ENCODE measurements around the gene RAX.

RAX gene

DNA sequence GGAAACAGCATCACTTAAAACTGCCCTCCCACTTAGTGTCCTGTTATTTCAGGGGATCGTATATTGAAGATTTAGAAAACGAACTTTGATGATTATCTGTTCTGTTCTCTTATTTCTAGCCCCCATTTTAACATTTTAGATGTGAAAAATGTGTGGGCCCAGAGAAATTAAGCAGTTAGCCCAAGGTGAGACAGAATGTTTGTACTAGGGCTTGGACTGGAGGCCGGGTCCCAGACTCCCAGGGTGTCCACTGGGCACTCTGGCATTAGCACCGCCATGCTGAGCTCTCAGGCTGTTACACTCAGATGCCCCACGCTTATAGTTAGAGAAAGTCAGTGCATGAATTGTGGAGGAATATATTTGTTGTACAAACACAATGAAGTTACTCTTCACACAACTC, 5.5 kb upstream of the RAX start:
- TF ChIP-seq, protein P1, sequence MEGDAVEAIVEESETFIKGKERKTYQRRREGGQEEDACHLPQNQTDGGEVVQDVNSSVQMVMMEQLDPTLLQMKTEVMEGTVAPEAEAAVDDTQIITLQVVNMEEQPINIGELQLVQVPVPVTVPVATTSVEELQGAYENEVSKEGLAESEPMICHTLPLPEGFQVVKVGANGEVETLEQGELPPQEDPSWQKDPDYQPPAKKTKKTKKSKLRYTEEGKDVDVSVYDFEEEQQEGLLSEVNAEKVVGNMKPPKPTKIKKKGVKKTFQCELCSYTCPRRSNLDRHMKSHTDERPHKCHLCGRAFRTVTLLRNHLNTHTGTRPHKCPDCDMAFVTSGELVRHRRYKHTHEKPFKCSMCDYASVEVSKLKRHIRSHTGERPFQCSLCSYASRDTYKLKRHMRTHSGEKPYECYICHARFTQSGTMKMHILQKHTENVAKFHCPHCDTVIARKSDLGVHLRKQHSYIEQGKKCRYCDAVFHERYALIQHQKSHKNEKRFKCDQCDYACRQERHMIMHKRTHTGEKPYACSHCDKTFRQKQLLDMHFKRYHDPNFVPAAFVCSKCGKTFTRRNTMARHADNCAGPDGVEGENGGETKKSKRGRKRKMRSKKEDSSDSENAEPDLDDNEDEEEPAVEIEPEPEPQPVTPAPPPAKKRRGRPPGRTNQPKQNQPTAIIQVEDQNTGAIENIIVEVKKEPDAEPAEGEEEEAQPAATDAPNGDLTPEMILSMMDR (IDR thresholded peaks at IDR 0.05; ENCODE audit: low read depth, low read length): no peak
- peaks cover 72% of the 10 kb centered on the region for H3K27me3 ChIP-seq
- no peak overlapping the region for H3K4me3 ChIP-seq (ENCODE audit: low read depth, low read length)
- DNase-seq: no peak
- H3K4me1 ChIP-seq: no peaks in the 10 kb centered on the region
- no peaks in the 10 kb centered on the region for H3K36me3 ChIP-seq
- no peaks in the 10 kb centered on the region for H3K9me3 ChIP-seq

DNA sequence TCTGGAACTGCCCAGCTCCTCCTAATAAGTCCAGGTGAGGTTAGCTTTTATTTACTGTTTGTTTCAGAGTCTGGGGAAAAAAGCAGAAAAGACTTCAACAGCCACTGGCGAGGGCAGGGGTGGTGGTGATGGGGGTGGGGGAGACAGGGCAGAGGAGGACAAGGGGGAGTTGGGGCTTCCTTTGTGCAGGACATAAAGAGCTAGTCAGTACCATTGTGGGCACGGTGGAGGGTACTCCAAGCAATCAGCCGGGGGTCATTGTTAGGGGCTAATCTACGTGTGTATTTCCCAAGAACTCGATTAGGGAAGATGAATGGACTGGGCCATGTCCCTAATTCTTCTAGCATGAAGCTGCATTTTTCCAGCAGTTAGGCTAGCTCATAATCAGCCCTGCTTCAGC, 2.8 kb upstream of the RAX start:
- TF ChIP-seq, protein P1 (IDR thresholded peaks at IDR 0.05; ENCODE audit: low read depth, low read length): no peak
- Histone ChIP-seq H3K36me3 (no peaks in the 10 kb centered on the region), H3K4me1 (no peaks in the 10 kb centered on the region), H3K27me3 (peaks cover 72% of the 10 kb centered on the region), H3K4me3 (ENCODE audit: low read depth, low read length) (no peak overlapping the region), H3K9me3 (no peaks in the 10 kb centered on the region)
- no peak for DNase-seq

GRCh38 chr18:59275406-59275949, 2.2 kb upstream of the RAX start:
- no peaks in the 10 kb centered on the region for H3K4me1 ChIP-seq
- TF ChIP-seq, protein P1 (IDR thresholded peaks at IDR 0.05; ENCODE audit: low read depth, low read length): no peak
- H3K4me3 ChIP-seq (ENCODE audit: low read depth, low read length): no peak overlapping the region
- DNase-seq: no peak
- no peaks in the 10 kb centered on the region for H3K9me3 ChIP-seq
- peaks cover 77% of the 10 kb centered on the region for H3K27me3 ChIP-seq
- H3K36me3 ChIP-seq: no peaks in the 10 kb centered on the region

- H3K4me3 ChIP-seq (ENCODE audit: low read depth, low read length): no peak overlapping the region
- no peaks in the 10 kb centered on the region for H3K4me1 ChIP-seq
- TF ChIP-seq, protein P1 (IDR thresholded peaks at IDR 0.05; ENCODE audit: low read depth, low read length): no peak
- H3K9me3 ChIP-seq: no peaks in the 10 kb centered on the region
- no peaks in the 10 kb centered on the region for H3K36me3 ChIP-seq
- peaks cover 78% of the 10 kb centered on the region for H3K27me3 ChIP-seq
- DNase-seq: no peak
Observed at GRCh38 chr18:59274533-59274928, 1.3 kb upstream of the RAX start.

GRCh38 chr18:59273759-59274532, 692 bp upstream of the RAX start:
- DNase-seq: no peak
- H3K4me3 ChIP-seq (ENCODE audit: low read depth, low read length): no peak overlapping the region
- no peaks in the 10 kb centered on the region for H3K4me1 ChIP-seq
- no peaks in the 10 kb centered on the region for H3K9me3 ChIP-seq
- no peaks in the 10 kb centered on the region for H3K36me3 ChIP-seq
- H3K27me3 ChIP-seq: peaks cover 81% of the 10 kb centered on the region
- TF ChIP-seq, protein P1 (IDR thresholded peaks at IDR 0.05; ENCODE audit: low read depth, low read length): no peak

GRCh38 chr18:59272221-59272888, 899 bp downstream of the RAX start:
- H3K36me3 ChIP-seq: no peaks in the 10 kb centered on the region
- no peak for DNase-seq
- no peaks in the 10 kb centered on the region for H3K4me1 ChIP-seq
- H3K4me3 ChIP-seq (ENCODE audit: low read depth, low read length): no peak overlapping the region
- H3K27me3 ChIP-seq: peaks cover 85% of the 10 kb centered on the region
- TF ChIP-seq, protein P1 (IDR thresholded peaks at IDR 0.05; ENCODE audit: low read depth, low read length): no peak
- H3K9me3 ChIP-seq: no peaks in the 10 kb centered on the region

Data from BE2C (cell line).